ENCODE results near the gene MZF1. TPM values are rescaled to one million over a fixed set of nuclear protein-coding genes. Genes with fewer than 3 reads are reported as not detected.
A peak's percentile ranks its signal among the peaks of the same experiment; 100 is the strongest.
"Not testable (repeated sequence)": the region's sequence is repeated elsewhere in the genome, so short reads cannot be mapped to it uniquely, and the experiment has no call there.

Gene MZF1
- total RNA-seq (2014; rRNA removed; shearing (Covaris generic)), result 6.5 and 10.2 TPM in 2 replicates

DNA sequence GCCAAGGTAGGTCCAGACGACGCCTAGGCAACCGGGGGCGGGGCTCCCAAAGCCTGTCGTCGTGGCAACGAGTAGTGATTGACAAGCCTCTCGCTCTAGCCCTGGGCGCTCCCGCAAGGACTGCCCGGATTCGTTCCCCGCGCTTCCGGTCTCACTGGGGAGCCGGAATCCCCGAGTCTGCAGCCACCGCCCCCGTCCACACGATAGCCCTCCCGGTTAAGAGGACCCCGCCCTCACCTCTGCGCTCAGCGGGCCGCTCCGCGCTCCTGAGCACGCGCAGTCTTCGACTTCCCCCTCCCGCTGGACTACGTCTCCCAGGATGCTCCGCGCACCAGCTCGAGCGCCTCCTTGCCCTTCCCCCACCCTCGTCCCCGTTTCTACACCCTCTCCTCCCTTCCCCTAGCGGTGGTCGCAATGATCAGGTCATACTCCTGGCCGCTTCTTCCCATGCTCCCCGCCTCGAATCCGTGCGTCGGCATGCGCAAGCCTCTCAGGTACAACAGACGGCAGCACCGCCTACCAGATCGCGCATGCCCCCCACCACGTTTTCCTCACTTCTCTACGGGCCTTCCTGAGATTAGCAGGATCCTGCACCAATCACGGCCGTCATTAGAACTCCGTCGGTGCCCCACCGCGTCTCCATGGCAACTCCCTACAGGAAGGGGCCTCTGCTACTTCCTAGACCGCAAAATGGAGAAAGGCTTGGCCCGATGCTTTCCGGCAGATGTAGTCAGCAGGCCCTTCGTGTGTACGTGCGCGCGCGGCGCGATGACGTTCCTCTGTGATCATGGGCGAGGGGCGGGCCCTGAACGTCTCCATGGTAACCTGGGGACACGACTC, at the start of gene MZF1:
Gene MZF1 (minus strand): TSS at position 518 of the 840 bp plus-strand sequence. CDS start 1,946 bp downstream, outside the sequence.
- peak; percentile 100 for DNase-seq (ENCODE audit: low read depth)

DNA sequence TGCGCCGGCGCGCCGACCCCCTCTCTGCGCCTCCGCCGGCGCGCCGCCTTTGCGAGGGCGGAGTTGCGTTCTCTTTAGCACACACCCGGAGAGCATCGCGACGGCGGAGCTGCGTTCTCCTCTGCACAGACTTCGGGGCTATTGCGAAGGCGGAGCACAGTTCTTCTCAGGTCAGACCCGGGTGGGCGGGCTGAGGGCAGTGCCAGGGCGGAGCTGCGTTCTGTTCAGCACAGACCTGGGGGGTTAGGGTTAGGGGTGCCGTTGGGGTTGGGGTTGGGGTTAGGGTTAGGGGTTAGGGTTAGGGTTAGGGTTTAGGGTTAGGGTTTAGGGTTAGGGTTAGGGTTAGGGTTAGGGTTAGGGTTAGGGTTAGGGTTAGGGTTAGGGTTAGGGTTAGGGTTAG, 34.1 kb upstream of the MZF1 start:
- not testable (repeated sequence) for DNase-seq (ENCODE audit: low read depth)

DNA sequence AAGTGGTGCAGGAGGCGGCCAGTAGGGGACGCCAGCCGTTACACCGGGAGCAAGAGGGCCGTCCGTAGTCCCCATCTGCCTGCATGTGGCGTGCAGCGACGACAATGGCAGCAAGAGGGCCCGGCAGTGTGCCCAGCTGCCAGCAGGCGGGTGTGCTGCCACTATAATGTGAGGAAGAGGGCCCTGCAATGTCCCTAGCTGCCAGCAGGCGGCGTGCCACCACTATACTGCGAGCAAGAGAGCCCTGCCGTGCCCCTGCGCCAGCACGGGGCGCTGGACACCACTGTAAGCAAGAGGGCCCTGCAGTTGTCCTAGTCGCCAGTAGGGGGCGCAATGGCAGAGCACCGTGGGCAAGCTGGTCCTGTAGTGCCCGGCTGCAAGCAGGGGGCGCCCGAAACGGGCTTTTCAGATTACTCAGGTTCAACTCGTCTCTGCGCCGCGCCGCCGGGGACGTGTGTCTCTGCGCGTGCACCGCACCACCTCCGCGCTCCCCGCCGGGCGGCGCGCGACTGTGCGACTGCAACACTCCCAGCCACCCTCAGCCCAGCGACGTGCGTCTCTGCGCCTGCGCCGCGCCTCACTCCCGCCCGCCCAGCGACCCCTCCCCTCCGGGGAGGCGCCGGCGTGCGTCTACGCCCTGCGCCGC, 33.2 kb upstream of the MZF1 start:
- not testable (repeated sequence) for DNase-seq (ENCODE audit: low read depth)

DNA sequence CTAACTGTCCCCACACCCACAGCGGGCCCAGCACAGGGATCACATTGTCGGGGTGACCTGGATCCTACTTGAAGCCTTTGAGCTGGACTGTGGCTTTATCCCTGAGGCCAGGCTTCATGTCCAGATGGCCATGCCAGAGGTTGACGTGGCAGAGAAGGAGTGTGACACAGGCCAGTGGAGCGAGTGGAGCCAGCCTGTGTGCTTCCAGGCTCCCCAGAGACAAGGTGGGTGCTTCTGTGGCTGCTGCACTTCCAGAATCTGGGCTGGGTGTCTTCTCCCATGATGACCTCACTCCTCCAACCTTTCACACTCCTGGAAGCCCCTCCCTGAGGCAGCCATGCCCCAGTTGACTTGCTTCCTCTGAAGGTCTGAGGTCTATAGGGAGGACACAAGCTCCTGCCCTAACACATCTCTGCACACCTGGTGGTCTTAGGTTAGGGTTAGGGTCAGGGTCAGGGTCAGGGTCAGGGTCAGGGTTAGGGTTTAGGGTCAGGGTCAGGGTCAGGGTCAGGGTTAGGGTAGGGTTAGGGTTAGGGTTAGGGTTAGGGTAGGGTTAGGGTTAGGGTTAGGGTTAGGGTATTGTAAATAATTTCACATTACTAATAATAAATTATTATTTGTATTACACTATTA, 13.1 kb upstream of the MZF1 start:
- no peak for DNase-seq (ENCODE audit: low read depth)

DNA sequence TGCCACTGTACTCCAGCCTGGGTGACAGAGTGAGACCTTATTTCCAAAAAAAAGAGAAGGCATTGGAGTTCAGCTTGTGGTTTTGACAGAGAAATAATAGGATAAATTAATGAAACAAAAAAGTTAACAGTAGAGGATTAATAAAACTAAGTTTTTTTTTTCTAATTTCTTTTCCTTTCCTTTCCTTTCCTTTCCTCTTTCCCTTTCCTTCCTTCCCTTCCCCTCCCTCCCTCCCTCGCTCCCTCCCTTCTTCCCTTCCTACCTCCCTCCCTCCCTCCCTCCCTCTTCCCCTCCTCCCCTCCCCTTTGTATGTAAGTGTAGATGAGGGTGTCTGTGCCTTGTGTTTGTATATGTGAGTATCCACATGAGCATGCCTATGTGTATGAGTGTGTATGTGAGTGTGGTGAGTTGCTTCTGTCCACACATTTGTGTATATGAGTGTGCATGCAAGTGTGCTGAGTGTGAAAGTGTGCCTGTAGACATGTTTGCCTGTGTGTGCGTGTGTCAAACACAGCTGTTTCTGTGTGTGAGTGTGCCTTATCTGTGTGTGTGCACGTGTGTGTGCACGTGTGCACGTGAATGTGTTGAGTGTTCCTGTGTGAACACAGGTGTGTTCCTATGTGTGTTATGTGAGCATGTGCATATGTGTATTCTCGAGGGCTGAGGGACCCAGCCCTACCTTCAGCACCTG, 12.5 kb upstream of the MZF1 start:
- no peak for DNase-seq (ENCODE audit: low read depth)

DNA sequence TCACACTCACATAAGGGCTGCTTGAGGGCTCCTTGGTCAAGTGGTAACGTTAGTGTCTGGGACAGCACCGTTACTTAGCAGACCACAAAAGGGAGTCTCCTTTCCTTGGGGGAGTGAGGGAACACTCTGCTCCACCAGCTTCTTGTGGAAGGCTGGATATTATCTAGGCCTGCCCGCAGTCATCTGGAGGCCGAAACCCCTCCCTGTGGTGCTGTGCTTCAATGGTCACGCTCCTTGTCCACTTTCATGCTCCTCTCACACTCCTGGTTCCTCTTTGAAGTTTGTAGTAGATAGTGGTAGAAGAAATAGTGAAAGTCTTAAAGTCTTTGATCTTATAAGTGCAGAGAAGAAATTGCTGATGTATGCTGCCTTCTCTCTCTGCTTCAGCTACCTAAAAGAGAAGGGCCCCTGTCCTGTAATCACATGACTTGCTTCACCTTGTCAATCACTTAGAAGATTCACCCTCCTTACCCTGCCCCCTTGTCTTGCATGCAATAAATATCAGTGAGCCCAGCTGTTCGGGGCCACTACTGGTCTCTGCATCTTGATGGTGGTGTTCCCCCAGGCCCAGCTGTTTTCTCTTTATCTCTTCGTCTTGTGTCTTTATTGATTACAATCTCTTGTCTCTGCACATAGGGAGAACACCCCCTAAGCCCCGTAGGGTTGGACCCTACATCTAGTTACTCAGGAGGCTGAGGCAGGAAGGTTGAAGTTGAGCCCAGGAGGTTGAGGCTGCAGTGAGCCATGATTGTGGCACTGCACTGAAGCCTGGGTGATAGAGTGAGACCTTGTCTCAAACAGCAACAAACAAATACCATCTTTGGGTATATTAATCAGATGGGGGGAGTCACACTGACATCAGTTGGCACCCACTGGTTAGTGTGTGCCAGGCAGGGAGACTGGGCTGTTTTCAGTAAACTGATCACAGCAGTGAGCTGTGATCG, 11.6 kb upstream of the MZF1 start:
- DNase-seq (ENCODE audit: low read depth), result no peak

DNA sequence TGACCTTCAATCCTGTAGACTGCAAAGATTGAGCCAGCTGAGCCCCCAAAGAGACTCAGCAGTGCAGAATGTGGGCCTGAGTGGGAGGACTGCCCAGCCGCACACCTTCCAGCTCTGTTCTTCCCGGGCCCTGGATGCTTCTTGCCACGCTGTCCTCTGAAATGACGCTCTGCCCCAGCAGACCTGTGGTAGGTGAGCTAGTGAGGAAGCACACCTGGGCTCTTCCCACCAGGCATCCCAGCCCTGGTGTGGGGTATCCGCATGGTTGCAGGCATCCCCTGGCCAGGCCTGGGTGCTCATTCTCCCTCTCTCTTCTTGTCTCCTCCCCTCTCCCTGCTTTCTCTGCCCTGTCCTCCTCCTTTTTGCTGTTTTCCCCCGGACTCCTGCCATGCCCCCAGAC, 9.8 kb upstream of the MZF1 start:
- no peak for DNase-seq (ENCODE audit: low read depth)

DNA sequence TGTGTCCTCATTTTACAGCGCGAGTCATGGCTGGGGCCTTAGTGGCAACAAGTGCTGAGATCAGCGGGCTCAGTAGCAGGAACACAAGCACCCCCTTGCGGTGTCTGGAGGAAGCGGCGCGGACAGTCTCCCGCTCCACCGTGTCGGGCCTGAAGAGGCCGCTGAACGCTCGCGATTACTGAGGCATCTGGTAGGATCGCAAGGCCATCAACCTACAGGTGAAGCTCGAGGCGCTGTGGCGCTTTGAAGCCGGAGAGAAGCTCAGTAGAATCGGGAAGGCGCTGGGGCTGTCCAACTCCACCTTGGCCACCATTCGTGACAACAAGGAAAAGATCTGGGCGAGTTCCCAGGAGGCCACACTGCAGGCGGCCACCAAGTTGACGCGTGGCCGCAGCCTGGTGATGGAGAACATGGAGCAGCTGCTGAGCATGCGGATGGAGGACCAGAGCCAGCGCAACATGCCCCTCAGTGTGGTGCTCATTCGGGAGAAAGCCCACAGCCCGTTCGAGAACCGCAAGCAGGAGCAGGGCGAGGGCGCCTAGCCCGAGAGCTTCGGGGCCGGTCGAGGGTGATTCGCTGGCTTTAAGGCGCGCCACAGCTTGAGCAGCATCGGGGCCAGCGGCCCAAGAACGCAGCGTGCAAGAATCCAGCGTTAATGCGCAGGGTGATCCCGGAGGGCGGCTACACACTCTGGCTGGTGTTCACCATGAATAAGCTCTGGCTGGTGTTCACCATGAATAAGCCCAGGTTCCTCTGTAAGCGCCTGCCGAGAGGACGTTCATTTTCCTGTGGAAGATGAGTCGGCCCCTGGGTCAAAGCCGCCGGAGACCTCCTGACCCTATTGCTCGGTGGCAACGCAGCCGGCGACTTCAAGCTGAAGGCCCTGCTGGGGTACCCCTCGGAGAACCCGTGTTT, 8.3 kb upstream of the MZF1 start:
- DNase-seq (ENCODE audit: low read depth), result no peak

DNA sequence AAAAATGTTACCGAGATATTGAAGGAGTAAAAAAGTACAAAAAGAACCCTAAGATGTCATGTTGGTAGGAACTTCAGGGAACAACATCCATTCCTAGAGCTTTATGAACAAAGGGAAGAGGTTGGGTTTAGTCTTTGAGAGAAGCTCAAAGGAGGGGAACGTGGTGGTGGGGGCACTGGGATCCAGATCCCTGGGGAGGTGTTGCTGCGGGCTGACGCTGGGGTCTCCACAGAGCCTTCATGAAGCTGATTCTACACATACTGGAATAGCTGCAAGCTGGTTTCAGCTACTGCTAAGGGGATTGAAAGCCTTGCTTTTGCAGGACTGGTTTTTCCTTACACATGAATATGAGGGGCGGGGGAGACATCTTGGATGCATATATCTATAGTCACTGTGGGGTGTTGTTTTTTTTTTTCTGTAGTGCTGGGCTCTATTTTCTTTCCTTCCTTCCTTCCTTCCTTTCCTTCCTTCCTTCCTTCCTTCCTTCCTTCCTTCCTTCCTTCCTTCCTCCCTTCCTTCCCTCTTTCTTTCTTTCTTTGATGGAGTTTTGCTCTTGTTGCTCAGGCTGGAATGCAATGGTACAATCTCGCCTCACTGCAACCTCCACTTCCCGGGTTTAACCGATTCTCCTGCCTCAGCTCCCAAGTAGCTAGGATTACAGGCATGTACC, 6.5 kb upstream of the MZF1 start:
- DNase-seq (ENCODE audit: low read depth), result no peak

DNA sequence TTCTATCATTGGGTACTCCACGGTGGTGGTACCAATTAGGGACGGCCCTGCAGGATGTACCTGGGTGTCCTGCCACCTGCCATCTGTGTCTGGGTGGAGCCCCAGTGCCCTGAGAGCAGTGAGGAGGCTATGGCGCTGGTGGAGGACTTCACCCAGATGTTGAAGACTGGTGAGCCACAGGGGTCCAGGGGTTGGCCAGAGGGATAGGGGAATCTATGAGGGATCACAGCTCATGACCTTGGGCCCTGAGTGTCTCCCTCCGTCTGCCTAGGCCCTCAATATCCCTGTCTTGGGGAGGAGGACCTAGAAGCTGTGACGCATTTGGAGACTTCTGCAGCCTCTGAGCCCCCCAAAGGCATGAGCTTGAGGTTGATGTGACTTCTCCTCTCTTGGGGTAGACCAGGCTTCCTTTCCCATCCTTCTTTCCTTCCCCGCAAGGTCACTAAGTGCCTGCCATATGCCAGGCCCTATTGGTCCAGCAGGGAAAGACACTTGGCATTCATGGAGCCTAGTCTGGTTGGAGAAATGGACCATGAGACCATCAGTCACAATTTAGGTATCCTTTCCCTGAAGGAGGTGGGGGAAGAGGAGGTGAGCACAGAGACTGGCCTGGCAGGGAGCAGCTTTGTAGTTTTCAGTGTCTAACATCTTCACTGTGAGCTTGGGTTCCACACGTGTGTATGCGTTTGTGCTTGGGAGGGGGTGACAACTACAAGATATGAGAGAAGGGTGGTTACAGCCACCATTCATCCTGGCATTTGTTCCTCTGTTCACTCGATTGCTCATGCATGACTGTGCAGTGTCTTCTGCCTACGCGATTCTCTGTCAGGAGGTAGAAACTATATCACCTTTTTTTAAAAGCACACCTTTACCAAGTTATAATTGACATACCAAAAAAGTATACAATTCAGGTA, 5.1 kb upstream of the MZF1 start:
- DNase-seq (ENCODE audit: low read depth), result no peak

DNA sequence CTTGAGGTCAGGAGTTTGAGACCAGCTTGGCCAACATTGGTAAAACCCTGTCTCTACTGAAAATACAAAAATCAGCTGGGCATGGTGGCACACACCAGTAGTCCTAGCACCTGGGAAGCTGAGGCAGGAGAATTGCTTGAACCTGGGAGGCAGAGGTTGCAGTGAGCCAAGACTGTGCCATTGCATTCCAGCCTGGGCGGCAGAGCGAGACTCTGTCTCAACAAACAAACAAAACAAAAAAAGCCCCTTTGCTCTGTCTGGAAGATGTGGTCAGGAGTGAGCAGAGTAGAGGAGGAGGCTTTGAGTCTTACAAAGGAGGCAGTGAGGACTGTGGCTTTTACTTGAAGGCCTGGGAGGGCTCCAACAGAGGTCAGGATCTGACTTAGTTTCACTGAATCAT, 4.4 kb upstream of the MZF1 start:
- not testable (repeated sequence) for DNase-seq (ENCODE audit: low read depth)

DNA sequence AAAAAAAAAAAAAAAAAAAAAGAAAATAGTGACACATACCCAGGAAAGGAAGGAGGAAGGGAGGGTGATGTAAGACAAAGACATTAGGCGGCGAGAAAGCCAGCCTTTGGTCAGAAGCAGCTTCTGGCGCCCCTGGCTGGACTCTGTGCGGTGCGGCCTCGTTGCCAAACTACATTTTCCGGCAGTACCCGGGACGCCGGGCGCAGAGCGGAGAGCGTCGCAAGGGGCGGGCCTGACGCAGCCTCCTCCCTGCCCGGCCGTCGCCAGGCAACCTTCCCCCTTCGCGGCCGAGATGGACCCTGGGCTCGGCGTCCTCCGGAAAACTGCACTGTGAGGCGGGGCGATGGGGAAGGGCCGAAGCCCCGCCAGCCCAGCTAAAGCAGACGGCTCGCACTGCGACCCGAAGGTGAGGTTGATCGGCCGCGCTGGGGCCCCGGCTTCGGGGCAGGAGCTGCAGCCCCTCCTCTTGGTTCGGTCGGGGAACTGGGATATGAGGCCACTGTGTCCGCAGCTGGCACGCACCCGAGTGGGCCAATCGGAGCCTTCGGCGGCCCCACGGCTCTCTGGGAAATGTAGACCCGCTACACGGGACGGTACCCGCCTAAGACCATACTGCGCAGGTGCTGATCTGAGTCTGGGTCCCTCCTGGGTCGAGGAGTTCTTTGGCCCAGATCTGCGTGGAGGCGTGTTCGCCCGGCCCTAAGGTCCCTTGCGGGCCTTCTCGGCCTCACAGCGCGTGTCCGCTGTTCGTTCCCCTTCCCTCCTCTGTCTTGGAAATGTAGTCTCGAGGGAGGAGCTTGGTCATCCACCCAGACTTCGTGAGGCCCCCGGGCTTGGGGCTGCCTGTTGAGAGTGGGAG, 2.3 kb upstream of the MZF1 start:
- peak; percentile 90 for DNase-seq (ENCODE audit: low read depth)

DNA sequence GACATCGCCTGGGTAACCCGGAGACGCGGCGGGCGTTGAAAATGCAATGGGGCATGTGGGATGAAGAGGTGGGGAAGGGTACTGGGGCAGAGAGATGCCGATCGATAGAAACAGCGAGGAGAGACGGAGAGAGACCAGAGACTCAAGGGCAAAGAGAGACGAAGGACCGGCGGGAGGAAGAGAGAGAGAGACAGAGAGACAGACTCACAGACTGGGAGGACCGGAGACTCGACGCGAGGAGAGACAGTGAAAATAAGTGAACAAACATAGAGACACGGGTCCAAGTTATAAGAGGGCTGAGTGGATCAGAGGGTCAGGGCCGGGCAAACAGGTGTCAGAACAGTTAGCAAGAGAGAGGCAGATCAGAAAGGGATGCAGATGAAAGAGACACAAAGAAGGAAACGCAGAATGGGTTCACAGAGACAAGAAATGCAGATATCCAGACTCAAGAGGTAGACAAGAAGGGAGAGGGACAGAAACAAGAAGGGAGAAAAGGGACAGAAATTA, 576 bp upstream of the MZF1 start:
- no peak for DNase-seq (ENCODE audit: low read depth)

DNA sequence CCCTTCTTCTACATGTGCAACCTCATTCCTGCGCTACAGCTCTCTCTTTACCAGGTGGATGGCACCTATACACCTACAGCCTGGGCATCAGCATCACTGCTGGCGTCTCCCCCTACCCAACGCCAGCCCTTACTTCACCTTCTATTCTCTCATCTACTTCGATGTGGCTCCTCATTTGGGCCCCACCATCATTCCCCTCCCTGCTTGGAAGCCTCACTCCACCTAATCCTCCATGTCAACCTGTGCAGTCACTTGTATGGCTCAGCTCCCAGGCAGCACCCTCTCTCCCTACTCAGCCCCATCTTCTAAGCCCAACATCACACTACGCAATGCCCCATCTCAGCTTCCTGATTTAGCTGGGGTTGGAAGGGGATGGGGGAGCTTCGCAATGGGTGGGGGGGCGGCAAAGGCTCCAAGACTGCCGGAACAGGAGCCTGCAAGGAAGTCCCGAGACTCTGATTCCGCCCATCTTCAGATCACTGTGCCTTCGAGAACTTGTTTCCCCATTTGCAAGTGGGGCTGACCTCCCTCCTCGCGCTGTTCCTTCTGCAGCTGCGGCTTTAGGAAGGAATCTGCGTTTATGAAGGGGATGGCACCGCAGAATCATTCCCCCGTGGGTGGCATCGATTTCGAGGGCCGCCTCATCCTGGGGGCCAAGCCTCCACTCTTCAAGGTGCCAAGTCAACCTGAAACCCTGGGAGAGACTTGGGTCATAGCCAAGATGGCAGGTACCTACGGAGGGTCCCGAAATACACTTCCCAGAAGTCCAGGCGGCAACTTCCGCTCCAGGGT, 913 bp downstream of the MZF1 start:
- DNase-seq (ENCODE audit: low read depth), result no peak

DNA sequence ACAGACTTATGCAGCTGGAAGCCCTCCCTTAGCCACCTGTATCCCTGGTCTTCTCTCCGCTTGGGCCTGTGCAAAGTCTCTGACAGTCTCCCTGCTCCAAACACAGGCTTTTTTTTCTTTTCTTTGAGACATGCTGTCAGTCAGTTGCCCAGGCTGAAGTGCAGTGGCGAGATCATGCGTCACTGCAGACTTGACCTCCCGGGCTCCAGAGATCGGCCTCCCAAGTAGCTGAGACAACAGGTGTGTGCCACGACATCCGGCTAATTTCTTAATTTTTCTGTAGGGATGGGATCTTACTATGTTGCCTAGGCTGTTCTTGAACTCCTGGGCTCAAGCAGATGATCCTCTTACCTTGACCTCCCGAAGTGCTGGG, 1.6 kb downstream of the MZF1 start:
- no peak for DNase-seq (ENCODE audit: low read depth)
